ENCODE measurements around the gene ATG3.

DNA sequence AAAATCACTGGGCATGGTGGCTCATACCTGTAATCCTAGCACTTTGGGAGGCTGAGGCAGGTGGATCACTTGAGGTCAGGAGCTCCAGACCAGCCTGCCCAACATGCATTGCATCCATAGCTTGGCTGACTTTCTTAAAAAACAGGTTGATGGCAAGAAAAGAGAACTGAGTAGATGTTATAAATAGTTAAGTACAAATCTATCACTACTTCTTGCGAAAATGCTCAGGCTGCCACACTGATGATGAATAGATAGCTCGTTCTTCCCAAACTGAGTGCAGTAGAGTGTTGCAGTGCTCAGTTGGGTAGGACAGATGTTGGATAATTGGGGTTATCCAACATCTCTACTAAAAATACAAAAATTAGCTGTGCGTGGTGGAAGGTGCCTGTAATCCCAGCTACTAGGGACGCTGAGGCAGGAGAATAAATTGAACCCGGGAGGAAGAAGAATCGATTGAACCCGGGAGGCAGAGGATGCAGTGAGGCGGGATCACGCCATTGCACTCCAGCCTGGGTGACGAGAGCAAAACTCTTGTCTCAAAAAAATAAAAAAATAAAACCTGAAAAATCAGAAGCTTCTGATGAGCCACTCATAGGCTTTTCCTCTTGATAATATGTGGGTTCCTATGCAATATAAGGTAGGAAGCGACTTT is 63.7 kb downstream of the ATG3 start:
- TF ChIP-seq CTCF (IDR thresholded peaks at IDR 0.05) (no peak), POLR2A (IDR thresholded peaks at IDR 0.05) (no peak)
